Measurements from ENCODE around the gene MVK. TPM values are rescaled to one million over a fixed set of nuclear protein-coding genes. Genes with fewer than 3 reads are reported as not detected.

The MVK gene
- total RNA-seq, 1 donor from 2014 or later: 9.1 TPM

DNA sequence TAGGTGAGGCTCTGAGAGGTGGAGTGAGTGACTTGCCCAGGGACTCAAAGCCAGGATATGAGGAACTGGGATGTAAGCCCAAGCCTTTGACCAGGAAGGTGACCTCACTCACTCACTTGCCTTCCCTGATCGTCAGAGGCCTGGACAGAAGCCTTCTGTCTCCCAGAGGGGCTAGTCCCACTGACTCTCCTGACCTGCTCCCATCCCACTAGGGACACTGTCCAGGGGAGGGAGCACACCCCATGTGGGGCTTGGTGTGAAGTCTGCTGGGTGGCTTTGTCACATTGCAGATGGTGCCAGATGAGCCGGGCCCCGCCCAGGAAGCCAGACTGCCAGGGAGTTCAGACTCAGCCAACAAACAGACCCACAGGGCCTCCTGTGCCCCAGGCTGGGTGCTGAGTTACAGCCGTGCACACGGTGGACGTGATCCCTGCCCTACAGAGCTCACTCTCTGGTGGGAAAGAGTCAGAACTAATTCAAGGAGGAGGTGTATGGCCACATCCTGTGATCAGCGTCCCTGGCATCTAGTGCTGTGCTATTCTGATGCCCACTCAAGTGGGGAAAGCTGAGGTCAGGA lies 28.6 kb upstream of the MVK start:
- DNase-seq (ENCODE audit: low spot score): no peak

DNA sequence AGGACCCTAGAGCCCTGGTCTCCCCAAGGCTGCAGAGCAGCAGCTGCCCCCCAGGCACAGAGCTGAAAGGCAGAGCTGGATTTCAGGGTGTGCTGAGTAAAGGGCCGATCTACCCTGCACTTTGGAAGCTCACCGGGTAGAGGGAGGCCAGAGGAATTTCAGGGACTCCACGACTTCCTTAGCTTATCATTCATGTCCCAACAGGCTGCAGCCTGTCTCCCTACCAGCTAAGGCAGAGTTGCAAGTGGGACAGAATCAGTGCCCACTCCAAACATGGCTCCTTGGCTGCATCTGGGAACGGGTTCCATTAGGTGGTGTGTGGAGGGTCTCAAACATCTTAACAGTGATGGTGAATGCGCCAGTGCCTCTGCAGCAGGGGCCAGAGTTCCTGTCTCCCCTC lies 27.8 kb upstream of the MVK start:
- DNase-seq (ENCODE audit: low spot score): no peak

DNA sequence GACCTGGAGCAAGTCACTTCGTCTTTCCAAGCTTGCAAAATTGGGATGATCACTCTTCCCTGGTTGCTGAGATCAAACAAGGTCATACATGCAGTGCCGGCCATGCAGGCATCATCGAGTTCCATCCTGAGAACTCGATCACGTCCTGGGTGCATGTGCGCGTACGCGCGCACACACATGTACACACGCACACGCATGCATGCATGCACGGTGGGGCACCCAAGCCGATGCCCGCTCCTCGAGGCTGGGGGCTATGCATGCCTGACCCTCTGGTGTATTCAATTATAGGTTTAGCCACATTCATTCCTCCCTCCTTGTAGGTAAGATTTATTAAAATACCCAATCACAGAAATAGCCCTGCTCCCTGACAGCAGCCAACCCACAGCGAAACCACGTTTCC lies 26.3 kb upstream of the MVK start:
- DNase-seq (ENCODE audit: low spot score): no peak

DNA sequence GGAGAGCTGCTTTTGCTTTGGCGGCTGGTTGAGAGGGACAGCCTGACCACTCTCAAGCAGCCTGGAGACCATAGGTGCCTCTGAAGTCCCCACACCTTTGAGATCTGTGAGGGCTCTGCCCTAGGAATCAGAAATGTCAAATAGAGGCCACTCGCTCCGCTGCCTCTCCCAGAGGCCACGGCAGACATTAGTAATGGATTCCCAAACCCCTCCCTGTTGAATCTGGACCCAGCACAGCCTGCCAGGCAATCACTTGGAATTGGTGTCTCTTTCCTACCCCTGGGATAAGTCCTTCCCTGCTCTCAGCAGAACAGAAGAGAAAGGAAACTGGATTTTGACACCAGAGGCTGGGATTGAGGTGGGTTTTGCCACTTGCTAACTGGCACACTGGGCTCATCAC lies 25.3 kb upstream of the MVK start:
- no peak for DNase-seq (ENCODE audit: low spot score)

DNA sequence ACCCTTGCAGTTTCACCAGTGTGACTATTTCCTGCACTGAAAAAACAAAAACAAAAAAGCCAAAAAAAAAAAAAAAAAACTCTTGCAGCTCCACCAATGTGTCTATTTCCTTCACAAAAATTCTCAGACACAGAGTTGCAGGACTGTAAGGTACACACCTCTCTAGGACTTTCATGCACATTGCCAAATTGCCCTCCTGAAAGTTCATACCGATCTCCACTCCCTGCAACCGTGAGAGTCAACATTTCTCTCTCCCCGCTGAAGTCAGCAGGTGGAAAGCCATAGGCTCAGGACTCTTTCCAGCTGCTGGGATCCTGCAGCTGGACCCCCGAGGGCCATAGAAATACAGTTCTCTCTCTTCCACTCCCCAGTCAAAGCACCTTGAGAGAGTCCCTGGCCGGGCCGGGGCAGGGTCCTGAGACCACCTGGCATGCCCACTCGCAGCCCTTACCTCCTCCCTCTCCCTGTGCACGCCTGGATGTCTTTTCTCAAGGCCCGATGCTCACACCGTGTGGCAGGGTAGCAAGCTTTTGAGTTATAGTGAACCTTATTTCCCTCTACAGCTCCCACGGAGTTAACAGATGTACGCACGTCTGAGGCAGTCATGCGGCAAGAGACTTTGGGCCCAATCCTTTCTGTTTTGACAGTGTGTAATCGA lies 23.9 kb upstream of the MVK start:
- no peak for DNase-seq (ENCODE audit: low spot score)

DNA sequence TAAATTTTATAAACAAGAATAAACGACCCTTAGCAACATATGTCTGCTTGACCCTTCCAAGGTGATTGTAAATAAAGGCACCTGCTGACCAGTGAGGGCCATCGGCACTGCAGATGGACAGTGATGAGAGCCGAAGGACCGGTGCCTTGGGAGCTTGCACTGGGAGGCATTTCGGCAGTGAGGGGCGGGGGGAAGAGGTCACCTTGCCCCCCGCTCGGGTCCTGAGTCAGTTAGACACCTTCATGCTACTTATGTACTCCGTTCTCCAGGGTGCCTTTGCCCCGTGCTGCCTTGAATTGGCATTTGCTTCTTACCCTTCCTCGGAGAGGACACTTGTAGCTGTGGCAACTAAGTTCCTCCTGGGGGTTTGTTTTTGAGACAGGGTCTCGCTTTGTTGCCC lies 23.3 kb upstream of the MVK start:
- no peak for DNase-seq (ENCODE audit: low spot score)

DNA sequence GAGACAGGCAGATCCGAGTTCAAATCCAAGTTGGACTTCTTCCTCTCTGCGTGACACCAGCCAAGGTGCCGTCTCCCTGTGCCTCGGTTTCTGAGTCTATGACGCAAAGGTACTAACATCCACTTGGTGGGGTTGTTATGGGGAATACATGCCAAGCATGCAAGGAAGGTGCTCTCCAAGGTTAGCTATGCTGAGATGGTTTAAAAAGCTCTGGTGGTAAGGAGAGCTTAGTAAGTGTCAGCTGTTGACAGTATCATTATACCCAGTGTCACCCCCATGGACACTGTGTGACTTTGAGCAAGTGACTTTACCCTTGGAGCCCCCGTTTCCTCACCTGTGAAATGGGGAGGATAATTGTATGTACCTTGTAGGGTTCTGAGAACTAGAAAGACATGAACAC lies 22.5 kb upstream of the MVK start:
- no peak for DNase-seq (ENCODE audit: low spot score)

DNA sequence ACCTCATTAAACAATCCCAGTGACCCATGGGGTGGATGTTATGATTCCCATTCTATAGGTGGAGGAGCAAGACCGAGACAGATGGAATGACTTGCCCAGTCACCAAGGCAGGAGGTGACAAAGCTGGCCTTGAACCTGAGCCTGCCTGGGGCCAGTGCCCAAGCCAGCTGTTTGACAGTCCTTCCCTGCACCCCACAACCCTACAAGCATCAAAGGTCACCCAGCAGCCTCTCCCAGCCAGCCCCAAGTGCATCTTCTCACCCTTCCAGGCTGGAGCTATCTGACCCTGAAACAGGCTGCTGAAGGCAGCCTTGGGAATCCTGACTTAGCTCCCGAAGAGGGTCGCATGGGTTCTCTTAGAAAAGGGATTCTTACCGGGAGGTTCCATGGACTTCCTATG lies 20.6 kb upstream of the MVK start:
- DNase-seq (ENCODE audit: low spot score): no peak

DNA sequence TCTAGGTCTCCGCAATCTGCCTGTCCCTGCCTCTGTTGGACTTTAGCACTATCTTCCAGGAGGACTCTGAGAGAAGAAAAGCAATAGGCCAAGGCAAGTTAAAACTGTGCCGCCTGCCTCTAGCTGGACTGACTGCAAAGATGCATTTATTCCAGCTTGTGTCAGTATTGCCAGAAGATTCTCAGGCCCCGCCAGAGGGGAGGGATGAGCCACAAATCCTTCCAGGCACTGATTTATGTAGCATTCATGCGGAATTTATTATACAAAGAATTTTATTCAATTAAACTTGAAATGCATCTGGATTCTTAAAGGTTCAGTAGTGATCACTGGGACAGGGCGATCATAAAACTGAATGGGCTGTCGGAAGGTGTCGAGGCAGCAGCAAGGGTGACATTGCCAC lies 20.1 kb upstream of the MVK start:
- DNase-seq (ENCODE audit: low spot score): no peak

DNA sequence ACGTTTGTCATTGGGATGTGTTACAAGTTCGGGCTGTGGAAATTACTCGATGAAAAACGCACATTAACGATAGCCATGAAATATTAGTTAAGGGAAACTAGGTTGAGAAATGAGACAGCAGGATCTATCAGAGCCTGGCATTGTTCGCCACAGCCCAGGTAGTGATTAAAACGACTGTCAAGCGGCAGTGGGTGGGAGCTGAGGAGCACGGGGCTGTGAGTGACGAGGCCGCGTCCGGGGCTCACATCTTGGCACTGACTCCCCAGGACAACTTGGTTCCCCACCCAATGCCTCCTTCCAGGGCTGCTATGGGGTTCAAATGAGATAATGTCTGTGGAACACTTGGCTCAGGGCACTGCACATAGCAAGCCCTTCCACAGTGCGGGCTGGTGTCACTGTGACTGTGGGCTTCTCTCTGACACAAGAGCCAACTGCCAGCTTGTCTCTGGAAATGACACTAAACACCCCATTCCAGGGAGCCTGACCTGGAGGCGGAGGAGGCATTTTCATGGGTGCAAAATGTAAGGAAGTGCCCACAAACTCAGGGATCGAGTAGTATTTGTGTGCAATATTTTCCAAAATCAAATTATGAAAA lies 19.6 kb upstream of the MVK start:
- DNase-seq (ENCODE audit: low spot score): no peak

DNA sequence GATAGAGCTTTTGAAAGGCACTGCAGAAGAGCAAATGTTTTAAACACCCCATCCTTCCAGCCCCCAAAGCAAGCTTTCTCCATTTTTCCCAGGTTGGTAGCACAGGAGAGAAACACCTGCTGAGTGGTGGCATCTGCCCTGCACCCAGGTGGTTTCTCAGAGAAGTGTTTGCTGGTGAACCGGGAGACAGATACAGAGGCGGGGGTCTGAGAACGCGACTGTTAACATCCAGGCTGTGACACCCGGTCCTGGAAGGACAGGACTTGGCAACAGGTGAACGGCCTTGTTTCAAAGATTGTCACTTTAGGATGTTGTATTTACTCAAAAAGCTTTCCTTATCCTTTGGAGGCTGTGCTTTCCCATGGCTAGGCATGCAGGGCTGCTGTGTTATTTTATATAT lies 18.8 kb upstream of the MVK start:
- no peak for DNase-seq (ENCODE audit: low spot score)

DNA sequence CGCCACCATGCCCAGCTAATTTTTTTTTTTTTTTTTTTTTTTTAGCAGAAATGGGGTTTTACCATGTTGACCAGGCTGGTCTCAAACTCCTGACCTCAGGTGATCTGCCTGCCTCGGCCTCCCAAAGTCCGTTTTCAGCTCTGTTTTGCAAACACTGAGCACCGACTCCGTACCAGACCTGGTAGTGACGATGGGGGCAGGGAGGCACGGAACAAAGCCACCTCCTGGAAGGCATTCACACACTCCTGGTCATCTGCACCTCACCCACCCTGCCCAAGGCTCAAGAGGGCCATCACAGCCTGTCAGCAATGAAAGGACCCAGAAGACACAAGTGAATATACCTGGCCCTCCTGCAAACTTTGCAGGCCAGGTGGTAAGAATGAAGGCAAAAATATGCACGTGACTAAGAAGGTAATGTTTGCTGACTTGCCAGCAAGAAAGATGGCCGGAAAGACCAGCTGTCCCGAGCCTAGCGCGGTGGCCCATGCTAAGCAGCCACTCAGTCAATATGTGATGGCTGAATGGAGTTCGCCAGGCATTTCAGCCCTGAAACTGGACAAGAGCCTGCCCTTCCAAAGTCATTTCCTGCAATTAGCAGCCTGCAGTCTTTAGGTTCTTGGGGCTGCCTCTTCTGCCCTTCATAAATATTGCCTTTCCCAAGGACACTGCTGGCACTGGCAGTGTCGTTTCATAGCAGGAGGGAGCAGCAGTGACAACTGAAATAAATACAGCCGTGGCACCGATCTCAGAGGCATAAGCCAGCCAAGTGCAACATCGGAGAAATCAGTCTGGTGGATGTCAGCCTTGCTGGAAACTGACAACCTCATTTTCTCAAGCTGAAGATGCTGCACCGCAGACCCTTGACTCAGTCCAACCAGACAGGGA lies 17.9 kb upstream of the MVK start:
- no peak for DNase-seq (ENCODE audit: low spot score)

DNA sequence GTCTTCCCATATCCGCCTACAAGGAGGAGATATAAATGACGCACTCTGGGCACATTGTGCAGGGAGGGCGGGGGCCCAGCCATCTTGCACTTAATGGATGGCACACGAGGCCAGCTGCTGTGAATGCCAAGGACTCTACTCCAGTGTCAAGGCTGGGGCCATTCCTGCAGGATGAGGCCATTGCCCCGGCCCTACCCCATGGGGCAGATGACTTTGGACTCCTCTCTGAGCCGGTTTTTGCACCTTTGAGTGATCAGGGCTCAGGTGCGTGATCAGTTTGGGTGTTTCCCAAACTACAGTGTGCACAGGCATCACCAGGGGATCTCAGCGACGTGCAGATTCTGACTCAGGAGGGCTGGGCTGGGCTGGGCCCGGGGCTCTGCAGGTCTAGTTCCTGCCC lies 16.4 kb upstream of the MVK start:
- no peak for DNase-seq (ENCODE audit: low spot score)

DNA sequence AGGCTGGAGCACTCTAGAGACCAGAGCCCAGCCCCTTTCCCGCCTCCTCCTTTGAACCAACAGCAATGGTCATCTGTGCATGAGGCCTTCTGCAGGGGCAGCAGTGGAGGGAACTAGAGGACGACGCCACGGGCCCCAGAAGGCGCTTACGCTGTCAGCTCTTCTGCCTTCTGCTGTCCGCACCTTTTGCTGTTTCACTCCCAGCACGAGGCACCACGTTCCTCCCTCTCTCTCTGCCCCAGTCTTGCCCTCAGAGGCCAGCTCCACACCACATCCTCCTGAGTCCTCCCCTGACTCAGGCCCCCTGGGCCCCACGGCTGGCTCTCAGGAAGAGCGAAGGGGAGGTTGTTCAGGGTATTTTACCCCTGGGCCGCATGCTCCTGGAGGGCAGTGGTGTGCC lies 15.8 kb upstream of the MVK start:
- DNase-seq (ENCODE audit: low spot score): no peak

DNA sequence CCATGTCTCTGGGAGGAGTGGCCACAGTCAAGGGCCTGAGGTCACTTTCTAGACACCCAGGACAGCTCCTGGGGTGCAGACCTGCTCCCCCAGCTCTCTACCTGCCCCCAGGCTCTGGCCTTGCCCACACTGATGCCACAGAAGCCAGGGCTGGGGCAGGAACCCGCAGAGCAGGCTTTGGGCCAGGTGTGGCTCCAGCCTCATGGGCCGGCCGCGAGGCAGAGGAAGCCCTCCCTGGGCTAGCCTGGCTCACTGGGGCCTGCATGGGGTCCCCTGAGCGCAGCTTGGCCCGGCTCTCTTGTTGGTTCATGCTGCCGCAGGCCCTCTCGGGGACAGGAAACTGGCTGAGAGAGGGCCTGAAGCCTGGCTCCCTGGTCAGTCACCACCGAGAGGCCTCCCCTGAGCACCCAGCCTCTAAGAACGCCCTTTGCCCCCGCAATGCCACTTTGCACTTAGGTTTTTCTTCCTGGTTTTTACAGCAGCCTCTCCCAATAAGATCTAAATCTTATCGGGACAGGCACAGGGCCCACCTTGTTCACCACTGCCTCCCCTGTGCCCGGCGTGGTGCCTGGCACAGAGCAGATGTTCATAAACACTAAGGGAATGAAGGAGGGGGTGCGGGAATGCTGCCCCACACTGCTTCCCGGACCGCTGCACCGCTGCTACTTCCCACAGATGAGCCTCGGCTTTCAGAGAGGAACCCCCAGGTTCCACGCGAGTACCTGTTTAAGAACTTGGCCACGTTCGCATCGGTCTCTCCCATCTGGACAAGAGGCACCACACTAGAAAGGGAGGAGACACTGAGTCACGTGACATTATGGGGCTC lies 15.0 kb upstream of the MVK start:
- DNase-seq (ENCODE audit: low spot score): no peak

DNA sequence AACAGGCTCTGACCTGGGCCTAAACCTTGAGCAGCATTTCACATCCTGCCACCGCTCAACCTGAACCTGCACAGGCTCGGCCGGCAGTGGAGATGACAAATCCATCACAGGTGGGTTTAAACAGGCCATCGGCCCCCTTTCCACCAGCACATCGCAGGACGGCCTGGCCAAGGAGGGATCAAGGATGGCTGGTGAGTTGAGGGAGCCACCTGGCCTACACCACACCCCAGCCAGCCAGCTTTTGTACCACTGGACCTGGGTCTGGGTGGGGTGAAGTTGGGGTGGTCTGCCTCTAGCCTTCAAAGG lies 14.4 kb upstream of the MVK start:
- DNase-seq (ENCODE audit: low spot score): no peak

DNA sequence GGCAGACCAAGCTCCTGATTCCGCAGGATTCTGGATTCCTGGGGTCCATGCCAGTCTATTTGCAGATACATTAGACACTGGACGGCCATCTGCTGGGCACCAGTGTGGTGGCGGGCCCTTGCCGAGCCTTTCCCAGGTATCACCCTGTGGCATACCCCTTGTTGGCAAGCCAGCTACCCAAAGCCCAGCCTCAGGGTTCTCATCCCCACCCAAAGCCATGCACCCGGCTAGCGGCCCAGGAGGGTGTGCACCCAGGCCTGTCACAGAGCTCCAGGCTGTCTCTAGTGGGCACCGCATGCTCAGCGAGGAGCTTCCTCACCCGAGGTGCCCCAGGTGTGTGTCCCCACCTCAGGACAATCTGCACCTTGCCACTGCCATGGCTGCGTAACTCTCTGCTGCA lies 14.0 kb upstream of the MVK start:
- DNase-seq (ENCODE audit: low spot score): no peak

DNA sequence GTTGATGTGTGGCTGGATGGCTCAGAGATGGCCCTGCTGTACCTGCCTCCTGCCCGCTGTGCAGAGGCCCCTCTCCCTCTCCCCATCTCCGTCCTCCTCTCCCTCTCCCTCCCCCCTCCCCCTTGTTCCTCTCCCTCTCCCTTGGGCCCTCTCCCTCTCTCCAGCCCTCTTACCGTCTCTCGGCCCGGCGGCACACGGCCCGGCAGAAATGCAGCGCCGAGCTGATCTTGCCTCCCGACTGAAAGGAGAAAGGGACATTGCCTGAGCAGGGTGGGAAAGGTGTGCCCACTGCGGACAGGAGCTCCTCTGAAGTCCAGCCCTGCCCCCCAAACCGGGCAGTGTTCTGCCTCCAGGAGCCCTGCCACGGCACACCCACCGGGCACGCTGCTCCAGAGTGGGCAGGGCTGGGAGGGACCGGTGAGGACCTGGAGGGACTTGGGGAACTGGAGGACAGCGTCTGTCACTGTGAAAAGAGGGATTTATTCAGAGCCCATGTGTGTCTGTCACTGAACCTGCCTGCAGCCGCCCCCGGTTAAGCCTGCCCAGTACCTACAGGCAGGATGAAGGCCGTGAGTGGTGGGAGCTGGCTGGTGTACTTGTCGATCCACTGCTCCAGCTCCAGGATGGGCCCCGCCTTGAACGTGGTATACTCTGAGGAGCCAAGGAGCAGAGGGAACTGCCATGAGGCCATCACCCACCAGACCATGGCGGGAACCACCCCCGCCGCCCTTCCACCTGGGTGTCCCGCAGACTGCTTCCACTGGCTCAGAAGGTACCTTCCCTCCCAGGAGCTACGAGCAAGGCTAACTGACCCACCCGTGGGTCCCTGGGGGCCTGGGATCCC lies 12.5 kb upstream of the MVK start:
- no peak for DNase-seq (ENCODE audit: low spot score)

DNA sequence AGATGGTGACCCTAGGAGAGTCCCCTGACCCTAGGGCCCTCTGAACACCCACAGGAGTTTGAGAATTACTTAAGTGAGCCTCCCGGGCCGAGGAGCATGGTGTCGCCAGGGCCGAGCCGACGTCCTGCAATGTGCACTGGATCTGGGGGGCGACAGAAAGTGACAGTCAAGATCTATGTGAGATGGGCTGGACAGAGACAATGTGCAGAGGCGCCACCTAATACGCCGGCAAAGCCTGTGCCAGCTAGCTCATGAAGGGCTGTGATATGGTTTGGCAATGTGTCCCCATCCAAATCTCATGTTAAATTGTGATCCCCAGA lies 11.9 kb upstream of the MVK start:
- DNase-seq (ENCODE audit: low spot score): no peak

DNA sequence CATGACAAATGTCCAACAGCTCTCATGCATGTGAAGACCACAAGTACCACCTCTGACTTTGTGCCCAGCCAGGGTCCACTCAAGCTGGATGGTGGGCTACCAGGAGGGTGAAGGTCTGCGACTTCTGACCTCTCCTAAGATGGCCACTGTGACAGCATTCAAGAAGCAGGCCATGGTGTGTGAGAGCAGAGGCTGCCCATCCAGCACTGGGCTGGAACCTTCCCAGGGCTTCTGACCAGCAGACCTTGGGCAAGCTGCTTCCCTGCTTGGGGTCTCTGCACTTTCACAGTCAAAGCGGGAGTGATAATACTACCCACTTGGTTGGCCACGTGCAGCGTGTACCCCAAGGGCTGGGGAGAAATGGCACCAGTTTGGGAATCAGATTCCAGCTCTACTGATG lies 10.7 kb upstream of the MVK start:
- DNase-seq (ENCODE audit: low spot score): no peak
